Smooth muscle cell (in vitro differentiated cells): ENCODE results near the gene FBXL14. TPM values are rescaled to one million over a fixed set of nuclear protein-coding genes. Genes with fewer than 3 reads are reported as not detected.

ENCODE experiments used
- DNase-seq: peaks from one replicate; lab custom pipeline; 2025; ENCODE audit not compliant: unreplicated experiment; lab: John Stamatoyannopoulos, UW
- H2AFZ ChIP-seq: fragments of 200-600 bp; sonication (generic); 2 replicates; pipeline ENCODE4 v1.6.0; 2016; ENCODE audit warnings: antibody characterized with exemption, low read depth, mild to moderate bottlenecking
- H3F3A ChIP-seq: fragments of 200-600 bp; sonication (generic); 2 replicates; pipeline ENCODE4 v1.6.0; 2017; ENCODE audit warnings: antibody characterized with exemption, low read depth
- H3K27ac ChIP-seq: fragments of 200-600 bp; sonication (generic); 2 replicates; pipeline ENCODE4 v1.5.1; 2016; ENCODE audit warnings: low read depth, mild to moderate bottlenecking
- H3K27me3 ChIP-seq: fragments of 200-600 bp; sonication (generic); 2 replicates; pipeline ENCODE4 v1.6.1; 2016; ENCODE audit warnings: low read depth, mild to moderate bottlenecking
- H3K36me3 ChIP-seq: fragments of 200-600 bp; sonication (generic); 2 replicates; pipeline ENCODE4 v1.5.1; 2016; ENCODE audit warnings: low read depth
- H3K4me1 ChIP-seq: fragments of 200-600 bp; sonication (generic); 2 replicates; pipeline ENCODE4 v1.5.1; 2016; ENCODE audit warnings: low read depth
- H3K4me2 ChIP-seq: fragments of 200-600 bp; sonication (generic); 2 replicates; pipeline ENCODE4 v1.6.0; 2016; ENCODE audit warnings: mild to moderate bottlenecking
- H3K4me3 ChIP-seq: fragments of 200-600 bp; sonication (generic); 2 replicates; pipeline ENCODE4 v1.5.1; 2016; ENCODE audit warnings: mild to moderate bottlenecking
- H3K79me2 ChIP-seq: fragments of 200-600 bp; sonication (generic); 2 replicates; pipeline ENCODE4 v1.6.0; 2016; ENCODE audit warnings: low read depth, mild to moderate bottlenecking
- H3K9ac ChIP-seq: fragments of 200-600 bp; sonication (generic); 2 replicates; pipeline ENCODE4 v1.6.0; 2016; ENCODE audit warnings: low read depth
- H3K9me3 ChIP-seq: fragments of 200-600 bp; sonication (generic); replicated peaks from 2 replicates; pipeline ENCODE4 v1.5.1; 2016; ENCODE audit warnings: low read depth
- H4K20me1 ChIP-seq: fragments of 200-600 bp; sonication (generic); 2 replicates; pipeline ENCODE4 v1.6.0; 2016; ENCODE audit warnings: low read depth
- WGBS: methylation state at CpG from one replicate; pipeline ENCODE4 v1.1.7; 2016; ENCODE audit warnings: low lambda C conversion rate; 5-methylcytosine and 5-hydroxymethylcytosine counted together
- polyA plus RNA-seq: library from polyadenylated mRNA; unstranded; fragments of >200 nt; fragmentation: Nextera tagmentation; extraction: Ambion mirVana; gene quantifications from 2 replicates; pipeline ENCODE4 v1.2.1, GENCODE V29; 2016
- total RNA-seq: library from RNA; depleted of rRNA; stranded (reverse); fragments of >200 nt; gene quantifications from 2 replicates; pipeline ENCODE4 v1.2.3, GENCODE V29; 2014
- TF ChIP-seq, protein P1 (sequence below): fragments of 200-600 bp; sonication (generic); IDR thresholded peaks from 2 replicates; pipeline ENCODE4 v1.5.1; 2017; ENCODE audit warnings: borderline replicate concordance, mild to moderate bottlenecking, antibody characterized with exemption; ENCODE audit not compliant: insufficient read depth, poor library complexity, severe bottlenecking

Gene FBXL14
- total and polyA plus RNA-seq, 2 experiments from 2014 or later: 5.0 to 9.3 TPM

DNA sequence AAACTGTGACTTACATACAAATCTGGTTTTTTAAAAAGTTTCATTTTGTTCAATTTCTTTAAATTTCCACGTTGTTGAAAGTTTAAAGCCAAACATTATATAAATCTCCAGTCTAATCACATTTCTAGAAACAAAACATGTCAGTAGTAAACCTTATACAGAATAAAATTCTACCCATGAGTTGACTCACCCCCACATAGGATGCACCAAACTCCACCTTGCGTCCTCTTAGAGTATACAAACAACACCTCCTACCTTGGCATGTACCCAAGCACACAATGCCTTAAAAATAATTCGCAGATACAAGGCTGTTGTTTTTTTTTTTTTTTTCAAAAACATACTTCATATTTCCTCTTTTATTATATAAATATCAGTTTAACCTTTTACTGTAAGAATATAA, 3.3 kb downstream of the FBXL14 start:
- no peak for DNase-seq
- Histone ChIP-seq H3K27ac (no peak overlapping the region), H3K27me3 (no peaks in the 10 kb centered on the region), H3K4me3 (peak overlapping the region; percentile 67), H3K9ac (peak overlapping the region; percentile 23), H2AFZ (no peak overlapping the region), H3F3A (peaks cover 20% of the 10 kb centered on the region), H3K79me2 (peaks cover 20% of the 10 kb centered on the region), H3K36me3 (no peaks in the 10 kb centered on the region), H3K4me1 (peaks cover 53% of the 10 kb centered on the region), H4K20me1 (peaks cover 69% of the 10 kb centered on the region), H3K4me2 (peak overlapping the region; percentile 94), H3K9me3 (no peaks in the 10 kb centered on the region)
- TF ChIP-seq, protein P1, sequence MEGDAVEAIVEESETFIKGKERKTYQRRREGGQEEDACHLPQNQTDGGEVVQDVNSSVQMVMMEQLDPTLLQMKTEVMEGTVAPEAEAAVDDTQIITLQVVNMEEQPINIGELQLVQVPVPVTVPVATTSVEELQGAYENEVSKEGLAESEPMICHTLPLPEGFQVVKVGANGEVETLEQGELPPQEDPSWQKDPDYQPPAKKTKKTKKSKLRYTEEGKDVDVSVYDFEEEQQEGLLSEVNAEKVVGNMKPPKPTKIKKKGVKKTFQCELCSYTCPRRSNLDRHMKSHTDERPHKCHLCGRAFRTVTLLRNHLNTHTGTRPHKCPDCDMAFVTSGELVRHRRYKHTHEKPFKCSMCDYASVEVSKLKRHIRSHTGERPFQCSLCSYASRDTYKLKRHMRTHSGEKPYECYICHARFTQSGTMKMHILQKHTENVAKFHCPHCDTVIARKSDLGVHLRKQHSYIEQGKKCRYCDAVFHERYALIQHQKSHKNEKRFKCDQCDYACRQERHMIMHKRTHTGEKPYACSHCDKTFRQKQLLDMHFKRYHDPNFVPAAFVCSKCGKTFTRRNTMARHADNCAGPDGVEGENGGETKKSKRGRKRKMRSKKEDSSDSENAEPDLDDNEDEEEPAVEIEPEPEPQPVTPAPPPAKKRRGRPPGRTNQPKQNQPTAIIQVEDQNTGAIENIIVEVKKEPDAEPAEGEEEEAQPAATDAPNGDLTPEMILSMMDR: no peak
- 12% methylated on average over 3 of the region's 3 CpGs for WGBS

DNA sequence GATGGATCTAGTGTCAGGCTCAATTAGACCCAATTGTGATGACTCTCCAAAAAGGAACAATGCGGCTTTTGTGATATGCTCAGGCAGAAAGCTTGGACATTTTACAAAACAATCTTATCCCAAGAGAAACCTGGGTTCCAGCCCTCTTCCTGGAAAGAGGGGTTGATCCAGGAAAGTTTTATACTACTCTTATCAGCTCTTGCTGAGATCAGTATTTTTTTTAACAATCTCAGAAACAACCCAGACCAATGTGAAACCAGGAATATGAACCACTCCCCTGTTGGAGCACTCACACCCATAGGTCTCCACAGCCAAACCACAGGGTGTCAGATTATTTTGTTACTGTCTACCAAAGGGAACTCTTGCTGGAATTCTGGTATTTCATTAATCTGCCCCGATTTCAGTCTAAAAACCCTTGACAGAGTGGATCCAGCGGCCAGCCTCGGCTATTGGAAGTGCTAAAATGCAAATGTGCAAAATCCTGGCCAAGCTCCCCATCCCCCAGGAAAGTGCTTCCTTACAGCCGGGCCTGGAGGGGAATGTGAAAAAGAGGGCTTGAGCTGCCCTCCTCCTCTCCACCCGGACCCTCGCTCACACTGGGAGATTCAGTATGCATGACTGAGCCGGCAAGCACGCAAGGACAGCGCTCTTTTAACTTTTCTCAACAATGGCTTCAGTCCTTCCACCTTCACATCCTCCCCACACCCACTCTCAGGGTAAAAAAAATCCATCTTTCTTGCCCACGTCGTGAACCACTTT, 4.0 kb downstream of the FBXL14 start:
- Histone ChIP-seq H3K4me3 (peak overlapping the region; percentile 67), H3K4me2 (peak overlapping the region; percentile 94), H3F3A (peaks cover 20% of the 10 kb centered on the region), H3K79me2 (peaks cover 20% of the 10 kb centered on the region), H3K27me3 (no peaks in the 10 kb centered on the region), H2AFZ (no peak overlapping the region), H3K9ac (peak overlapping the region; percentile 23), H3K36me3 (no peaks in the 10 kb centered on the region), H3K9me3 (no peaks in the 10 kb centered on the region), H4K20me1 (peaks cover 76% of the 10 kb centered on the region), H3K27ac (no peak overlapping the region), H3K4me1 (peaks cover 50% of the 10 kb centered on the region)
- DNase-seq: no peak
- WGBS: 11% methylated on average over 12 of the region's 12 CpGs
- TF ChIP-seq, protein P1: no peak

DNA sequence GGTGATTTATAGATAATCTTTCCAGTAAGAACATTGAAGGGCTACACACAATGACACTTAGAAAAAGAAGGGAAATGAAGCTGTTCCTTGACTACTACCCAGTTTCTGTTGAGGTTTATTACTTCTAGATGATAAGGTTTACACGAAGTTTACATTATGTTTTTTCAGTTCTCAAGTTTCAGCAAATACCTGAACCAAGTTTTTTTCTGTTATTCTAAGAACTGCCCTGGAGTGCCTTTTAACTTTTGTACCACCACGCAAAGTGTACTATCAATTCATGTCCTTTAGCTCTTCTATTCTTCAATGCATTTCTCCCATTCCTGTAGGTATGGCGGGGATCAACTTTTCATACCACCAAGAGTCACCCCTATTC, 5.8 kb downstream of the FBXL14 start:
- Histone ChIP-seq H3K9ac (no peak overlapping the region), H3K27me3 (peaks cover 7% of the 10 kb centered on the region), H3K4me3 (no peak overlapping the region), H3K4me1 (peaks cover 45% of the 10 kb centered on the region), H2AFZ (no peak overlapping the region), H3F3A (peaks cover 17% of the 10 kb centered on the region), H3K79me2 (peaks cover 20% of the 10 kb centered on the region), H4K20me1 (peaks cover 83% of the 10 kb centered on the region), H3K27ac (no peak overlapping the region), H3K36me3 (no peaks in the 10 kb centered on the region), H3K9me3 (no peaks in the 10 kb centered on the region), H3K4me2 (no peak overlapping the region)
- WGBS: 73% methylated on average over 3 of the region's 3 CpGs
- TF ChIP-seq, protein P1: no peak
- DNase-seq: no peak
